Measurements from ENCODE around the gene KCNA1.

GRCh38 chr12:4900327-4900726, 9.4 kb upstream of the KCNA1 start:
- TF ChIP-seq EZH2 (IDR thresholded peaks at IDR 0.05) (no peak), POLR2AphosphoS5 (IDR thresholded peaks at IDR 0.05; ENCODE audit: borderline replicate concordance, low read depth, low read length) (no peak), FOXP2 (optimal IDR thresholded peaks at IDR 0.05; ENCODE audit: control extremely low read depth, extremely low read length, insufficient read depth) (no peak)
